Right cardiac atrium (tissue), 5 donors: ENCODE data around the gene OXLD1. TPM values are rescaled to one million over a fixed set of nuclear protein-coding genes. Genes with fewer than 3 reads are reported as not detected.
A peak's percentile ranks its signal among the peaks of the same experiment; 100 is the strongest.
"Not testable (repeated sequence)": the region's sequence is repeated elsewhere in the genome, so short reads cannot be mapped to it uniquely, and the experiment has no call there.

Source experiments
- ATAC-seq, 2 donors: fragments of 200-7000 bp; cut with Tn5 transposase; one replicate each; pipeline versions ENCODE4 v1.8.0 to v1.9.1; 2020; ENCODE audit warnings: moderate library complexity in 2 of 2, mild to moderate bottlenecking in 1 of 2
- DNase-seq, 3 donors: peaks; one replicate each; pipeline ENCODE4 v3.0.0-alpha.2; 2020
- H3K27ac ChIP-seq: one replicate; pipeline ENCODE4 v1.5.1; 2013; ENCODE audit warnings: mild to moderate bottlenecking, low read length, control low read depth, moderate library complexity
- H3K27me3 ChIP-seq: one replicate; pipeline ENCODE4 v1.6.1; 2013; ENCODE audit not compliant: control insufficient read depth, insufficient read depth
- H3K4me1 ChIP-seq: one replicate; pipeline ENCODE4 v1.6.1; 2013; ENCODE audit warnings: low read length; ENCODE audit not compliant: control insufficient read depth, insufficient read depth
- H3K4me3 ChIP-seq: one replicate; pipeline ENCODE4 v1.5.1; 2013; ENCODE audit warnings: low read length, control low read depth
- H3K9me3 ChIP-seq: one replicate; pipeline ENCODE4 v1.6.1; 2013; ENCODE audit warnings: low read length; ENCODE audit not compliant: control insufficient read depth
- whole genome bisulfite sequencing: extraction: QIAGEN DNeasy Blood & Tissue Kit; methylation state at CpG from one replicate; pipeline ENCODE4 v1.1.7; 2013; 5-methylcytosine and 5-hydroxymethylcytosine counted together
- intact Hi-C, 4 donors: fragments of 100-400 bp; cut with DNase I; formaldehyde crosslinking; loops; one replicate each; pipeline versions ENCODE4 v1.11.0 to v1.14.0; 2022 to 2023
- microRNA-seq, 2 donors: library from miRNA; unstranded; fragments of <30 nt; microRNA quantifications; one replicate each; pipeline ENCODE4 v1.2.0, GENCODE V29; 2020 to 2021
- polyA plus RNA-seq: library from polyadenylated mRNA; stranded (reverse); fragments of 200-250 nt; gene quantifications from one replicate; pipeline ENCODE4 v1.2.3, GENCODE V29; 2013
- total RNA-seq, 4 donors: library from RNA; stranded (reverse); fragmentation: NEBNext Ultra II Directional; extraction: Animal tissue kit (Norgen Biotek cat#: 25700); gene quantifications; one replicate each; pipeline ENCODE4 v1.2.1, GENCODE V29; 2021
- donor health status: healthy with polysubstance abuse.
- donor health status: DM: no; HTN: yes; CAD: no.
- donor health status: DM: no; HTN: no; CAD: no.
- donor health status: DM: no; HTN: yes; CAD: no; lungs with severe emphysema.
- donor health status: DM: yes; HTN: yes; CAD: no.

Gene OXLD1
- total and polyA plus RNA-seq, 5 donors = 20.7 to 41.0 (median 24.8) TPM

GRCh38 chr17:81631482-81631881 lies 34.9 kb downstream of the OXLD1 start:
- WGBS = 74% methylated on average over 7 of the region's 7 CpGs
- no peak overlapping the region for H3K4me3 ChIP-seq
- intact Hi-C loops = no loop called here

GRCh38 chr17:81630274-81630673 lies 36.1 kb downstream of the OXLD1 start:
- ATAC-seq = no peak
- Histone ChIP-seq H3K4me1 (peaks cover under 1% of the 10 kb centered on the region), H3K4me3 (no peak overlapping the region), H3K27ac (no peak overlapping the region), H3K27me3 (no peaks in the 10 kb centered on the region), H3K9me3 (no peaks in the 10 kb centered on the region)
- peak in 1 of 3 donors; percentile 4 for DNase-seq
- intact Hi-C loops = no loop called here
- WGBS = 83% methylated on average over 8 of the region's 8 CpGs

More at GRCh38 chr17:81631482-81631881, 34.9 kb downstream of the OXLD1 start:
- no peaks in the 10 kb centered on the region for H3K27me3 ChIP-seq
- no peak overlapping the region for H3K27ac ChIP-seq
- H3K4me1 ChIP-seq = peaks cover 4% of the 10 kb centered on the region
- no peak for DNase-seq
- no peak for ATAC-seq
- no peaks in the 10 kb centered on the region for H3K9me3 ChIP-seq

GRCh38 chr17:81621494-81622130 lies 44.8 kb downstream of the OXLD1 start:
- intact Hi-C loops = no loop called here
- no peaks in the 10 kb centered on the region for H3K27me3 ChIP-seq
- ATAC-seq = peak; percentile 52 to 59
- H3K4me3 ChIP-seq = no peak overlapping the region
- H3K4me1 ChIP-seq = peaks cover 5% of the 10 kb centered on the region
- WGBS = 44% methylated on average over 11 of the region's 11 CpGs
- DNase-seq = no peak
- H3K9me3 ChIP-seq = no peaks in the 10 kb centered on the region
- H3K27ac ChIP-seq = no peak overlapping the region

GRCh38 chr17:81618307-81618706 lies 48.1 kb downstream of the OXLD1 start:
- DNase-seq, H3K27ac ChIP-seq, H3K9me3 ChIP-seq, H3K27me3 ChIP-seq, intact Hi-C loops, ATAC-seq, H3K4me3 ChIP-seq: not testable (repeated sequence)
- 96% methylated on average over 28 of the region's 36 CpGs for WGBS
- H3K4me1 ChIP-seq = peaks cover 10% of the 10 kb centered on the region

- DNase-seq = no peak
- H3K9me3 ChIP-seq = no peaks in the 10 kb centered on the region
- no peak for ATAC-seq
- intact Hi-C loops = no loop called here
- peaks cover 10% of the 10 kb centered on the region for H3K4me1 ChIP-seq
- no peak overlapping the region for H3K4me3 ChIP-seq
- H3K27me3 ChIP-seq = no peaks in the 10 kb centered on the region
- H3K27ac ChIP-seq = no peak overlapping the region
- WGBS = 41% methylated on average over 7 of the region's 7 CpGs
Measured at GRCh38 chr17:81616877-81617276, 49.5 kb downstream of the OXLD1 start.

- no peak for DNase-seq
- ATAC-seq = no peak
- 85% methylated on average over 4 of the region's 4 CpGs for WGBS
- Histone ChIP-seq H3K4me1 (peaks cover 6% of the 10 kb centered on the region), H3K9me3 (no peaks in the 10 kb centered on the region), H3K27me3 (no peaks in the 10 kb centered on the region), H3K4me3 (no peak overlapping the region), H3K27ac (no peak overlapping the region)
- intact Hi-C loops = no loop called here
Measured at GRCh38 chr17:81615401-81615930, 50.9 kb downstream of the OXLD1 start.

Small RNAs within 50 kb of the gene (microRNA-seq; reads per million reads assigned to microRNA genes)
- gene MIR6786 = 0 reads per million in 2 donors

Other genes with a start within 250 kb of the OXLD1 start
- 100 to 1,000 TPM; 347 to 772 (median 510) TPM for gene ACTG1, start 153.8 kb downstream of the OXLD1 start, total RNA-seq
- gene ACTG1, start 153.8 kb downstream of the OXLD1 start, polyA plus RNA-seq = 410 TPM
- under 1 TPM; 0.45 to 0.63 (median 0.53) TPM for gene FSCN2, start 138.2 kb downstream of the OXLD1 start, total RNA-seq
- 0.48 TPM for gene FSCN2, start 138.2 kb downstream of the OXLD1 start, polyA plus RNA-seq
- gene FAAP100, start 114.3 kb downstream of the OXLD1 start, total RNA-seq = 10 to 100 TPM; 12.0 to 15.3 (median 13.5) TPM
- gene FAAP100, start 114.3 kb downstream of the OXLD1 start, polyA plus RNA-seq = 13.0 TPM
- gene NPLOC4, start 29.5 kb downstream of the OXLD1 start, total RNA-seq = 100 to 1,000 TPM in 1 of 4 donors, 10 to 100 TPM in 3; 83.5 to 106 (median 89.5) TPM
- gene NPLOC4, start 29.5 kb downstream of the OXLD1 start, polyA plus RNA-seq = 36.8 TPM
- under 1 TPM in 2 of 4 donors, not detected in 2; 0.24 to 0.31 TPM for gene TSPAN10, start 29.4 kb downstream of the OXLD1 start, total RNA-seq
- gene TSPAN10, start 29.4 kb downstream of the OXLD1 start, polyA plus RNA-seq = 0.27 TPM
- under 1 TPM in 1 of 4 donors, not detected in 3; 0.41 TPM for gene PDE6G, start 10.1 kb downstream of the OXLD1 start, total RNA-seq
- not detected for gene PDE6G, start 10.1 kb downstream of the OXLD1 start, polyA plus RNA-seq
- 1 to 10 TPM; 5.0 to 7.8 (median 6.7) TPM for gene CCDC137, start 132 bp upstream of the OXLD1 start, total RNA-seq
- gene CCDC137, start 132 bp upstream of the OXLD1 start, polyA plus RNA-seq = 10.9 TPM
- 10 to 100 TPM; 13.2 to 24.4 (median 16.8) TPM for gene ARL16, start 17.2 kb upstream of the OXLD1 start, total RNA-seq
- 20.9 TPM for gene ARL16, start 17.2 kb upstream of the OXLD1 start, polyA plus RNA-seq
- 10 to 100 TPM; 42.1 to 50.3 (median 47.9) TPM for gene HGS, start 17.4 kb upstream of the OXLD1 start, total RNA-seq
- 48.6 TPM for gene HGS, start 17.4 kb upstream of the OXLD1 start, polyA plus RNA-seq
- gene MRPL12, start 36.8 kb upstream of the OXLD1 start, total RNA-seq = 100 to 1,000 TPM in 3 of 4 donors, 10 to 100 TPM in 1; 83.3 to 142 (median 112) TPM
- gene MRPL12, start 36.8 kb upstream of the OXLD1 start, polyA plus RNA-seq = 310 TPM
- gene SLC25A10, start 45.7 kb upstream of the OXLD1 start, total RNA-seq = 10 to 100 TPM in 1 of 4 donors, 1 to 10 TPM in 3; 5.9 to 11.4 (median 9.6) TPM
- gene SLC25A10, start 45.7 kb upstream of the OXLD1 start, polyA plus RNA-seq = 18.6 TPM
- not detected for gene GCGR, start 137.5 kb upstream of the OXLD1 start, total RNA-seq
- not detected for gene GCGR, start 137.5 kb upstream of the OXLD1 start, polyA plus RNA-seq
- 100 to 1,000 TPM in 2 of 4 donors, 10 to 100 TPM in 2; 88.1 to 120 (median 96.5) TPM for gene MCRIP1, start 166.7 kb upstream of the OXLD1 start, total RNA-seq
- gene MCRIP1, start 166.7 kb upstream of the OXLD1 start, polyA plus RNA-seq = 146 TPM
- gene PPP1R27, start 168.4 kb upstream of the OXLD1 start, total RNA-seq = under 1 TPM in 1 of 4 donors, not detected in 3; 0.85 TPM
- not detected for gene PPP1R27, start 168.4 kb upstream of the OXLD1 start, polyA plus RNA-seq
- 100 to 1,000 TPM; 272 to 375 (median 350) TPM for gene P4HB, start 193.9 kb upstream of the OXLD1 start, total RNA-seq
- 278 TPM for gene P4HB, start 193.9 kb upstream of the OXLD1 start, polyA plus RNA-seq
- 100 to 1,000 TPM; 113 to 217 (median 142) TPM for gene ARHGDIA, start 204.7 kb upstream of the OXLD1 start, total RNA-seq
- 101 TPM for gene ARHGDIA, start 204.7 kb upstream of the OXLD1 start, polyA plus RNA-seq
- 10 to 100 TPM; 32.5 to 46.2 (median 39.1) TPM for gene ALYREF, start 225.0 kb upstream of the OXLD1 start, total RNA-seq
- 18.9 TPM for gene ALYREF, start 225.0 kb upstream of the OXLD1 start, polyA plus RNA-seq
- 100 to 1,000 TPM; 135 to 167 (median 148) TPM for gene ANAPC11, start 225.1 kb upstream of the OXLD1 start, total RNA-seq
- 338 TPM for gene ANAPC11, start 225.1 kb upstream of the OXLD1 start, polyA plus RNA-seq
- gene NPB, start 235.6 kb upstream of the OXLD1 start, total RNA-seq = under 1 TPM; 0.14 to 0.53 (median 0.29) TPM
- gene NPB, start 235.6 kb upstream of the OXLD1 start, polyA plus RNA-seq = 0.32 TPM
- 10 to 100 TPM; 16.7 to 24.8 (median 18.6) TPM for gene PCYT2, start 244.8 kb upstream of the OXLD1 start, total RNA-seq
- gene PCYT2, start 244.8 kb upstream of the OXLD1 start, polyA plus RNA-seq = 28.5 TPM